Activated naive CD4-positive, alpha-beta T cell treated with anti-CD3 and anti-CD28 coated beads, Interleukin-2, amount 50 U/mL, for 72 hours (primary cell): ENCODE measurements around the gene SLIRP. TPM values are rescaled to one million over a fixed set of nuclear protein-coding genes. Genes with fewer than 3 reads are reported as not detected.
"Not testable (repeated sequence)": the region's sequence is repeated elsewhere in the genome, so short reads cannot be mapped to it uniquely, and the experiment has no call there.

Experiments used
- ATAC-seq, 2 donors: fragments of 150-1000 bp; cut with Tn5 transposase; 2 replicates each; pipeline ENCODE4 v1.10.0; 2021; ENCODE audit warnings: mild to moderate bottlenecking in 2 of 2, moderate library complexity in 2 of 2
- DNase-seq, 2 donors: peaks; one replicate each; pipeline ENCODE4 v3.0.0; 2021 to 2022; ENCODE audit warnings: low spot score in 2 of 2
- H3K27ac Mint-ChIP-seq, 2 donors: one replicate each; pipeline ENCODE4 v1.8.0; 2022; ENCODE audit warnings: mild to moderate bottlenecking in 2 of 2, mixed read lengths in 2 of 2
- H3K36me3 Mint-ChIP-seq, 2 donors: one replicate each; pipeline ENCODE4 v1.8.0; 2022; ENCODE audit warnings: mixed read lengths in 2 of 2
- H3K9me3 Mint-ChIP-seq, 2 donors: one replicate each; pipeline ENCODE4 v1.8.0; 2022; ENCODE audit warnings: mixed read lengths in 2 of 2
- total RNA-seq, 2 donors: library from RNA; stranded (reverse); gene quantifications; one replicate each; pipeline ENCODE4 v1.2.3, GENCODE V29; 2022

Gene SLIRP
- 100 to 1,000 TPM in 1 of 2 donors, 10 to 100 TPM in 1; 45.9 to 123 TPM for total RNA-seq

GRCh38 chr14:77707724-77708408 lies at the start of gene SLIRP, which contains the start of gene ALKBH1:
SLIRP (plus strand) TSS chr14:77708103; CDS start chr14:77708112, 9 bp downstream.
ALKBH1 (minus strand) TSS chr14:77708023; CDS start chr14:77708004, 19 bp downstream.
- ATAC-seq (peak; percentile 96 to 100), DNase-seq (peak; percentile 84 to 87)
- H3K36me3 Mint-ChIP-seq, result peaks cover 32 to 33% of the 10 kb centered on the region in 2 donors
- H3K9me3 Mint-ChIP-seq, result no peaks in the 10 kb centered on the region
- H3K27ac Mint-ChIP-seq, result peak within 1 kb of the TSS; percentile 91 to 98

GRCh38 chr14:77659831-77660230 lies 48.1 kb upstream of the SLIRP start:
- DNase-seq (no peak), ATAC-seq (no peak)
- no peaks in the 10 kb centered on the region for H3K9me3 Mint-ChIP-seq

GRCh38 chr14:77660754-77661153 lies 47.1 kb upstream of the SLIRP start:
- H3K9me3 Mint-ChIP-seq, result no peaks in the 10 kb centered on the region
- H3K27ac Mint-ChIP-seq, result peak overlapping the region in 1 of 2 donors; percentile 24
- H3K36me3 Mint-ChIP-seq, result no peaks in the 10 kb centered on the region
- no peak for ATAC-seq
- DNase-seq, result no peak

More at GRCh38 chr14:77659831-77660230, 48.1 kb upstream of the SLIRP start:
- Mint-ChIP-seq H3K27ac (no peak overlapping the region), H3K36me3 (no peaks in the 10 kb centered on the region)

DNA sequence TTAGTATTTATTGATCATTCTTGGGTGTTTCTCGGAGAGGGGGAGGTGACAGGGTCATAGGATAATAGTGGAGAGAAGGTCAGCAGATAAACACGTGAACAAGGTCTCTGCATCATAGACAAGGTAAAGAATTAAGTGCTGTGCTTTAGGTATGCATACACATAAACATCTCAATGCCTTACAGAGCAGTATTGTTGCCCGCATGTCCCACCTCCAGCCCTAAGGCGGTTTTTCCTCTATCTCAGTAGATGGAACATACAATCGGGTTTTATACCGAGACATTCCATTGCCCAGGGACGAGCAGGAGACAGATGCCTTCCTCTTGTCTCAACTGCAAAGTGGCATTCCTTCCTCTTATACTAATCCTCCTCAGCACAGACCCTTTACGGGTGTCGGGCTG lies 46.3 kb upstream of the SLIRP start:
- not testable (repeated sequence) for H3K27ac Mint-ChIP-seq, H3K36me3 Mint-ChIP-seq, ATAC-seq, H3K9me3 Mint-ChIP-seq, DNase-seq

DNA sequence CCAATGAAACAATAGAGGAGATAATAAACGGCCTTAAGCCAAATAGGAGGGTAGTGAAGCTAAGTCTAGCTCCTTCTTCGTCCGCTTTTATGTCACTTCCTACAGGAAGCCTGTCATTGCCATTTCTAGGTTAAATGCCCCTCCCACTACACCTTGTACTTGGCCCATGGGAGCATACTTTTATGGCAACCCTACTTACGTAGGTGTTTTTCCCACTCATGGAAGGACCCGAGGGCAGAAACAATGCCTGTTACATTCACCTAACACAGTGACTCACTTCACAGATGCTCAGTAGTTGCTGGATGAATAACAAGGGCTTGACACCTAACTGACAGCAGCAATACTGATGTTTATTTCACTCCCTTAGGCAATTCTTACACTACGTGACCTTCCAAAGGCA lies 44.6 kb upstream of the SLIRP start:
- no peaks in the 10 kb centered on the region for H3K9me3 Mint-ChIP-seq
- no peak overlapping the region for H3K27ac Mint-ChIP-seq
- peak in 1 of 2 donors; percentile 73 for ATAC-seq
- no peak for DNase-seq
- no peaks in the 10 kb centered on the region for H3K36me3 Mint-ChIP-seq

DNA sequence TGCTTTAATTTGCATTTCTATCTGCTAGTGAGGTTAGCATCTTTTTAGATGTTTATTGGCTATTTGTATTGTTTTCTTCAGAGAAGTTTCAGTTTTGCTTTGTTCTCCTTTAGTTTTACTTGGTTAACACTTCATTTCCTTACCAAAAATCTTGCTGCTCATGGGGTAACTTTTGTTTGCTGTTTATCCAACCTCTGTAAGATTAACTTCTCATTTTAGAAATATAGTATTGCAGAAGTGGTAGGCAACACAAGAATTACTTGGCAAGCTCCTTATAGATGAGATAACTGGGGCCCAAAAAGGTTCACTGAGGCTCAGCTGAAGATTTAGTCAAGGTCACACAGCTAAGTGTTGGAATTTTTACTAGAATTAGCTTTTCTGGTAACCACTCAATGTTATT lies 40.6 kb upstream of the SLIRP start:
- ATAC-seq (no peak), DNase-seq (no peak)
- Mint-ChIP-seq H3K9me3 (no peaks in the 10 kb centered on the region), H3K27ac (no peak overlapping the region), H3K36me3 (no peaks in the 10 kb centered on the region)

DNA sequence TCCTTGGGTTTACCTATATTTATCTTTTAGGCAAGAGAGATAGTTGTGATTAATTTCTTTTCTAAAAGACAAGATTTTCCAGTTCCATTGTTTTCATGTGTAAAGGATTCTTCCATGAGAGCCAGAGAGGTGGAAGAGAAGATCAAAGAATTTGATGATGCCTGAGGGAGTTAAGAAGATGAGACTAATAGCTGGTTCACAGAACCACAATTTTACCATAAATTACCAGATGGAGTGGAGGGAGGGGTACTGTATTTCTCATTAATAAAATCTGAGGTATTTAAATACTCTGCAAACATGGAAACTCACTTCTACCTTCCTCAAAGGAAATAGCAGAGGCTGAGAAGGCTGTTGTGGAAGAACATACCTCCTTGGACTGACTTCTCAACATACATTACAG lies 34.7 kb upstream of the SLIRP start:
- H3K9me3 Mint-ChIP-seq, result no peaks in the 10 kb centered on the region
- H3K36me3 Mint-ChIP-seq, result peaks cover 5 to 8% of the 10 kb centered on the region in 2 donors
- DNase-seq (no peak), ATAC-seq (no peak)
- no peak overlapping the region for H3K27ac Mint-ChIP-seq

- Mint-ChIP-seq H3K9me3 (no peaks in the 10 kb centered on the region), H3K36me3 (peaks cover 5 to 8% of the 10 kb centered on the region in 2 donors), H3K27ac (peak overlapping the region in 1 of 2 donors; percentile 77)
- ATAC-seq, result no peak
- DNase-seq, result no peak
These were observed 33.0 kb upstream of the SLIRP start for GRCh38 chr14:77674931-77675330.

DNA sequence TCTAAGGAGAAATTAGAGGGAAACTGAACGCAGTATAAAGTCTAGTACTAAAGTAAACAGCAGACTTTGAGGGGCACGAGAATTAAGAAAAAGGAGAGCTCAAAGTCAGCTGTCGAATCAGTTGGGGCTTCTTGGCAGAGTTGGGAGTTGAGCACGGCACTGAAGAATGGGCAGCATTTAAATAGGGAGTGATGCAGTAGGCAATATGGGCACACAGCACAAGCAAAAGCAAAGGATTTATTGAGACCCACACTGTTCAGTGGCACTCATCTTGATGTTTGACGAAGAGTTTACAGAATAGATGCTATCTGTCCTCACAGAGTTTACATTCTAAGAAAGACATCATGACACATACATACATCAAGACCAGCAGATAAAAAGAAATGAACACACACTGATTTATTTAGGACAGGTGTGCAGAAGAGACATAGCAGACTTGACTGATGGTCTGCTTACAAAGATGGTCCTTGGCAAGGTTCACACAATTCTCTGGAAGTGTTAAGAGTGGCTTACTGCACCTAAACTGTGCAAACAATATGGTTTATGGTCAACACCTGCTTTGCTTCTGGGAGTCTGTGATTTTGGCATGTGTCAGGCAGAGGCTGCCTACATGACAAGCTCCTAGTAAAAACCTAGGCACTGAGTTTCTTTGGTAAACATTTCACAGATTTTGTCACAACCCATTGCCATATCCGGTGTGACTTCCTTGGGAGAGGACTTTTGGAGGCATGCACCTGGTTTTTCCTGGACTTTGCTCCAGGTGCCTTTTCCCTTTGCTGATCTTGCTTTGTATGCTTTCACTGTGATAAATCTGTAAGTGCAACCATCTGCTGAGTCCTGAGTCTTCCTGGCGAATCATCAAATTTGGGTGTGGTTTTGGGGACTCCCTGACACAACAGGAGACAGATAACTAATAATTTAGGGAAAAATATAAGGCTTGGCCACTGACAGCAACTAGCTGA lies 26.4 kb upstream of the SLIRP start:
- no peak overlapping the region for H3K27ac Mint-ChIP-seq
- ATAC-seq, result no peak
- no peaks in the 10 kb centered on the region for H3K9me3 Mint-ChIP-seq
- H3K36me3 Mint-ChIP-seq, result no peaks in the 10 kb centered on the region
- DNase-seq, result no peak

GRCh38 chr14:77682158-77682553 lies 25.7 kb upstream of the SLIRP start:
- peaks cover 0 to 4% of the 10 kb centered on the region in 2 donors for H3K36me3 Mint-ChIP-seq
- DNase-seq (no peak), ATAC-seq (no peak)
- H3K9me3 Mint-ChIP-seq, result no peaks in the 10 kb centered on the region
- H3K27ac Mint-ChIP-seq, result no peak overlapping the region

DNA sequence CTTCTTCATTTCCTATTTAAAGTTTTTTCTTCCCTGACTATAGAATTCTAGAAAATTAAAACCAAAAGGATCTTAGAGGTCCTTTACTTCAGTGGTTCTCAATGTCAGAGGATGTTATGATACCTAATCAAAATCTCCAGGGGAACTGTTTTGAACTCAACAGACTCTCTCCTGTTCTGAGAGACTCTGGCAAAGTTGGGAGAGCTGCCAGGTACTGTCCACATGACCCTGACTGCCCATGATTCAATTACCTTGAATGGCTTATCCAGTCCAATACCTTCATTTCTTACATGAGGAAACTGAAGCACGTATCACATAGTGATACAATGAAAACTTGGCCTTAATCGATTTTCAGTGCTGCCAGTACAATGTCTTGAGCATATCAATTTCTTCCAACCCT lies 16.6 kb upstream of the SLIRP start:
- no peak overlapping the region for H3K27ac Mint-ChIP-seq
- ATAC-seq (no peak), DNase-seq (no peak)
- no peaks in the 10 kb centered on the region for H3K9me3 Mint-ChIP-seq
- H3K36me3 Mint-ChIP-seq, result peaks cover 0 to 10% of the 10 kb centered on the region in 2 donors

DNA sequence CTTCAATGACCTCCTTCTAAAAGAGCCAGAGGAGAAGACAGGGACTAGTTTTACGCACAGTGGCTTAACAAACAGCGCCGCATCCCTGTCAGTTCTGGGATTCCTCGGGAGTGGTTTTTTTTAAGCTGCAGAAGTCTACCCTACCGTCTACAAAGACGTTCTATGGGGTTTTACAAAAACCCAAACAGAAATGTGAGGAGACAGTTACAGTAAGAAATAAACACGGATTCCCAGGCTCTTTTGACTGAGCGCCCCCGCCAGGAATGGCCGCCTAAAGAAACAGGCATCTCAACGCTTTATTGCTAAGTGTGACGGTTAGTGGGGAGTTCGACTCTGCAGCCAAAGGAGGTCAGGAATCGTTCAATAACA lies 564 bp upstream of the SLIRP start:
- Mint-ChIP-seq H3K36me3 (peaks cover 32 to 33% of the 10 kb centered on the region in 2 donors), H3K27ac (peak overlapping the region; percentile 91 to 98)
- peak; percentile 8 to 19 for ATAC-seq

GRCh38 chr14:77708749-77709148 lies 846 bp downstream of the SLIRP start:
- Mint-ChIP-seq H3K27ac (peak overlapping the region; percentile 91 to 98), H3K9me3 (no peaks in the 10 kb centered on the region), H3K36me3 (peaks cover 32 to 33% of the 10 kb centered on the region in 2 donors)
- ATAC-seq (no peak), DNase-seq (no peak)

More for the DNA sequence above, 564 bp upstream of the SLIRP start:
- H3K9me3 Mint-ChIP-seq, result no peaks in the 10 kb centered on the region
- DNase-seq, result no peak

DNA sequence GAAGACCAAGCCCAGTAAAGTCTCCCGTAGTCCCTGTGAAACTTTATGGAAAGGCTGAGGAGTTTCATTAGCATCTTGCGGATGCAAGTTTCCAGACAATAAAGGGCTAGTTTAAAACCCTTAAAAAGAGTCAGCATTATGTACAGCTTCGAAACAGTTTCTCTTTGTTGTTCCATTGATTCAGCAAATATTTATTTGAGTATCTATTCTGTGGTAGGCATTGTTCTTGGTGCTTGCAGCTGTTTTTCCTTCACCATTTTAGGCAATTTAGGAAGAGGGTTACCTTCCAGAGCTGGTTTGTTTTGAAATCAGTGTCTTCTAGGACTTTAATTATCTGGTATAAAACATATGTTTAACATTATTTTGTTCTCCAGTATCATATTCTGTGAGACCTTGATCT lies 1.5 kb downstream of the SLIRP start:
- DNase-seq, result no peak
- peaks cover 32 to 33% of the 10 kb centered on the region in 2 donors for H3K36me3 Mint-ChIP-seq
- H3K27ac Mint-ChIP-seq, result peak overlapping the region; percentile 91 to 98
- no peak for ATAC-seq
- no peaks in the 10 kb centered on the region for H3K9me3 Mint-ChIP-seq

- peaks cover 40 to 43% of the 10 kb centered on the region in 2 donors for H3K36me3 Mint-ChIP-seq
- DNase-seq, result no peak
- ATAC-seq, result no peak
- H3K9me3 Mint-ChIP-seq, result no peaks in the 10 kb centered on the region
- H3K27ac Mint-ChIP-seq, result peak overlapping the region; percentile 57 to 91
These were observed 2.5 kb downstream of the SLIRP start for GRCh38 chr14:77710364-77710763.

DNA sequence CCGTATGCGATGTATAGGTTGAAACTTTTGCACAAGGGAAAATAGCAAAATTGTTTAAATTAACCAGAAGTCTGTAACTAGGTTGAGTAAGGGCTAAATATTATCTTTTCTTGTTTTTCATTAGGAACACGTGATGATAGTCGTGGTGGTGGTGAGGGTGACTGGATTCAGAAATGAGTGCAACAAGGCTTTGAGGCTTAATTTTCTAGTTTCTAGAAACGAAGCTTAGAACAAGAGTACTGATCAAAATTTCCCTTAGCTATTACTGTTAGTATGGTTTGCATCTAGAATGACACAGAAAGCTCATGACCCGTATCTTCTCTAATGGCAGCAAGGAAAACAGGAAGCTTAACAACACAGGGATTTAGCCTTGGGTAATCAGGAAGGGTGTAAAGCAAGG lies 7.0 kb downstream of the SLIRP start:
- Mint-ChIP-seq H3K36me3 (peaks cover 14 to 38% of the 10 kb centered on the region in 2 donors), H3K27ac (peak overlapping the region; percentile 61 to 92), H3K9me3 (no peaks in the 10 kb centered on the region)
- ATAC-seq (peak; percentile 63 to 88), DNase-seq (no peak)
